Neural progenitor cell (in vitro differentiated cells): ENCODE results near the gene CST8. TPM values are rescaled to one million over a fixed set of nuclear protein-coding genes. Genes with fewer than 3 reads are reported as not detected.

Experiments used
- DNase-seq: peaks from one replicate; pipeline ENCODE4 v3.0.0-alpha.2; 2016; ENCODE audit warnings: low spot score
- H2AFZ ChIP-seq: fragments of 200-600 bp; sonication (generic); replicated peaks from 2 replicates; pipeline ENCODE4 v1.6.1; 2016; ENCODE audit warnings: antibody characterized with exemption
- H3F3A ChIP-seq: fragments of 200-600 bp; sonication (generic); 2 replicates; pipeline ENCODE4 v1.6.1; 2016; ENCODE audit warnings: antibody characterized with exemption, low read depth
- H3K27ac ChIP-seq: fragments of 200-600 bp; sonication (generic); 2 replicates; pipeline ENCODE4 v1.5.1; 2016; ENCODE audit warnings: mild to moderate bottlenecking
- H3K27me3 ChIP-seq: fragments of 200-600 bp; sonication (generic); 2 replicates; pipeline ENCODE4 v1.6.1; 2016; ENCODE audit warnings: mild to moderate bottlenecking, moderate library complexity
- H3K36me3 ChIP-seq: fragments of 200-600 bp; sonication (generic); 2 replicates; pipeline ENCODE4 v1.5.1; 2016
- H3K4me1 ChIP-seq: fragments of 200-600 bp; sonication (generic); 2 replicates; pipeline ENCODE4 v1.6.1; 2016; ENCODE audit warnings: mixed run types
- H3K4me2 ChIP-seq: fragments of 200-600 bp; sonication (generic); 2 replicates; pipeline ENCODE4 v1.6.1; 2016
- H3K4me3 ChIP-seq: fragments of 200-600 bp; sonication (generic); 2 replicates; pipeline ENCODE4 v1.5.1; 2016
- H3K79me2 ChIP-seq: fragments of 200-600 bp; sonication (generic); 2 replicates; pipeline ENCODE4 v1.6.1; 2016; ENCODE audit warnings: low read depth
- H3K9ac ChIP-seq: fragments of 200-600 bp; sonication (generic); 2 replicates; pipeline ENCODE4 v1.6.1; 2016
- H3K9me3 ChIP-seq: fragments of 200-600 bp; sonication (generic); 2 replicates; pipeline ENCODE4 v1.5.1; 2016; ENCODE audit warnings: low read depth
- H4K20me1 ChIP-seq: fragments of 200-600 bp; sonication (generic); 2 replicates; pipeline ENCODE4 v1.6.1; 2016; ENCODE audit warnings: low read depth
- H3K27ac Mint-ChIP-seq: 3 replicates; pipeline ENCODE4 v1.8.0; 2021; ENCODE audit warnings: mixed read lengths
- H3K27me3 Mint-ChIP-seq: 2 replicates; pipeline ENCODE4 v1.8.0; 2022; ENCODE audit warnings: low read depth, mild to moderate bottlenecking, inconsistent platforms, moderate library complexity, mixed read lengths; ENCODE audit not compliant: insufficient read depth
- H3K36me3 Mint-ChIP-seq: 3 replicates; pipeline ENCODE4 v1.8.0; 2021; ENCODE audit warnings: mixed read lengths
- H3K4me1 Mint-ChIP-seq: 3 replicates; pipeline ENCODE4 v1.8.0; 2021; ENCODE audit warnings: mixed read lengths
- H3K4me3 Mint-ChIP-seq: 3 replicates; pipeline ENCODE4 v1.8.0; 2021; ENCODE audit warnings: mild to moderate bottlenecking, moderate library complexity, mixed read lengths
- H3K9me3 Mint-ChIP-seq: 3 replicates; pipeline ENCODE4 v1.8.0; 2020; ENCODE audit warnings: mixed read lengths
- CTCF ChIP-seq: fragments of 200-600 bp; sonication (generic); IDR thresholded peaks from 2 replicates; pipeline ENCODE4 v1.5.1; 2017; ENCODE audit warnings: antibody characterized with exemption, mild to moderate bottlenecking
- EZH2 ChIP-seq: fragments of 200-600 bp; sonication (generic); IDR thresholded peaks from 2 replicates; pipeline ENCODE4 v1.6.1; 2017; ENCODE audit warnings: antibody characterized with exemption, mild to moderate bottlenecking, moderate library complexity
- EZH2phosphoT487 ChIP-seq: fragments of 200-600 bp; sonication (generic); IDR thresholded peaks from 2 replicates; pipeline ENCODE4 v1.6.1; 2017; ENCODE audit warnings: antibody characterized with exemption
- total RNA-seq: library from RNA; depleted of rRNA; stranded (reverse); fragments of >200 nt; gene quantifications from 2 replicates; pipeline ENCODE4 v1.2.3, GENCODE V29; 2015; ENCODE audit warnings: low replicate concordance

CST8 gene
- total RNA-seq, 1 donor from 2014 or later = not detected

GRCh38 chr20:23515250-23515939 lies 24.5 kb downstream of the CST8 start:
- no peak for DNase-seq
- H3K4me3 ChIP-seq = no peak overlapping the region
- no peaks in the 10 kb centered on the region for H3K4me1 ChIP-seq
- no peak overlapping the region for H3K9ac ChIP-seq
- H3F3A ChIP-seq = no peaks in the 10 kb centered on the region
- H3K4me1 Mint-ChIP-seq = peaks cover 19% of the 10 kb centered on the region
- no peak for TF ChIP-seq EZH2phosphoT487
- no peak for TF ChIP-seq CTCF
- TF ChIP-seq EZH2 = no peak
- H3K36me3 Mint-ChIP-seq = no peaks in the 10 kb centered on the region
- no peak overlapping the region for H3K27ac ChIP-seq
- H3K4me3 Mint-ChIP-seq = no peak overlapping the region
- no peaks in the 10 kb centered on the region for H3K27me3 ChIP-seq
- H3K9me3 ChIP-seq = no peaks in the 10 kb centered on the region
- no peaks in the 10 kb centered on the region for H3K36me3 ChIP-seq
- H4K20me1 ChIP-seq = no peaks in the 10 kb centered on the region
- no peak overlapping the region for H2AFZ ChIP-seq
- no peaks in the 10 kb centered on the region for H3K79me2 ChIP-seq
- H3K9me3 Mint-ChIP-seq = peaks cover 2% of the 10 kb centered on the region
- H3K4me2 ChIP-seq = no peak overlapping the region
- H3K27me3 Mint-ChIP-seq = peaks cover 12% of the 10 kb centered on the region
- H3K27ac Mint-ChIP-seq = no peak overlapping the region

GRCh38 chr20:23517719-23518118 lies 26.8 kb downstream of the CST8 start:
- peaks cover 16% of the 10 kb centered on the region for H3K4me1 Mint-ChIP-seq
- no peaks in the 10 kb centered on the region for H4K20me1 ChIP-seq
- no peak overlapping the region for H3K27ac ChIP-seq
- peaks cover 5% of the 10 kb centered on the region for H3K9me3 Mint-ChIP-seq
- no peak for DNase-seq
- H3K9me3 ChIP-seq = no peaks in the 10 kb centered on the region
- H2AFZ ChIP-seq = no peak overlapping the region
- H3K79me2 ChIP-seq = no peaks in the 10 kb centered on the region
- no peak overlapping the region for H3K9ac ChIP-seq
- H3K27me3 Mint-ChIP-seq = peaks cover 6% of the 10 kb centered on the region
- no peak for TF ChIP-seq CTCF
- TF ChIP-seq EZH2phosphoT487 = no peak
- no peak for TF ChIP-seq EZH2
- no peaks in the 10 kb centered on the region for H3K27me3 ChIP-seq
- H3K36me3 Mint-ChIP-seq = no peaks in the 10 kb centered on the region
- no peak overlapping the region for H3K4me3 ChIP-seq
- no peak overlapping the region for H3K4me3 Mint-ChIP-seq
- H3K27ac Mint-ChIP-seq = no peak overlapping the region
- H3F3A ChIP-seq = no peaks in the 10 kb centered on the region
- H3K4me2 ChIP-seq = no peak overlapping the region
- no peaks in the 10 kb centered on the region for H3K36me3 ChIP-seq
- H3K4me1 ChIP-seq = no peaks in the 10 kb centered on the region

GRCh38 chr20:23519556-23519955 lies 28.6 kb downstream of the CST8 start:
- Histone ChIP-seq H3K79me2 (no peaks in the 10 kb centered on the region), H3K9ac (no peak overlapping the region), H3K27ac (no peak overlapping the region), H4K20me1 (no peaks in the 10 kb centered on the region), H3K4me3 (no peak overlapping the region), H2AFZ (no peak overlapping the region), H3K9me3 (no peaks in the 10 kb centered on the region), H3K27me3 (no peaks in the 10 kb centered on the region), H3K36me3 (no peaks in the 10 kb centered on the region), H3K4me2 (no peak overlapping the region), H3F3A (no peaks in the 10 kb centered on the region), H3K4me1 (no peaks in the 10 kb centered on the region)
- no peak for DNase-seq
- peaks cover 5% of the 10 kb centered on the region for H3K9me3 Mint-ChIP-seq
- H3K4me1 Mint-ChIP-seq = peaks cover 16% of the 10 kb centered on the region
- peaks cover 11% of the 10 kb centered on the region for H3K27me3 Mint-ChIP-seq
- TF ChIP-seq EZH2phosphoT487 = no peak
- no peak for TF ChIP-seq CTCF
- TF ChIP-seq EZH2 = no peak
- H3K36me3 Mint-ChIP-seq = no peaks in the 10 kb centered on the region
- H3K4me3 Mint-ChIP-seq = no peak overlapping the region
- no peak overlapping the region for H3K27ac Mint-ChIP-seq
